GM12878 (cell line): Measurements from ENCODE around the gene RALGAPB. TPM values are rescaled to one million over a fixed set of nuclear protein-coding genes. Genes with fewer than 3 reads are reported as not detected.

Source experiments
- ATAC-seq: fragments of 200-7000 bp; cut with Tn5 transposase; 3 replicates; pipeline ENCODE4 v1.9.1; 2020; ENCODE audit warnings: mild to moderate bottlenecking, moderate library complexity
- BruUV-seq: library from RNA; stranded (reverse); fragments of 400-500 nt; replicated peaks from 2 replicates; lab custom pipeline; 2021; lab: Mats Ljungman, UMichigan
- CTCF ChIA-PET: fragments of 300-600 bp; sonication (Branson Sonifier 250); formaldehyde crosslinking; extraction: SDS; loops from one replicate; lab custom pipeline; 2021; ENCODE audit warnings: inconsistent platforms; lab: Yijun Ruan, JAX
- POLR2A ChIA-PET: fragments of 350-600 bp; formaldehyde crosslinking; extraction: SDS; loops from one replicate; lab custom pipeline; 2021; ENCODE audit warnings: inconsistent platforms; lab: Charles Lee
- RAD21 ChIA-PET: fragments of 300-600 bp; sonication (Branson Sonifier 250); formaldehyde crosslinking; loops from one replicate; lab custom pipeline; 2023; ENCODE audit warnings: antibody characterized with exemption; ENCODE audit not compliant: unreplicated experiment; lab: Charles Lee
- SMC1A ChIA-PET: fragments of 300-600 bp; sonication (Branson Sonifier 250); formaldehyde crosslinking; loops from one replicate; lab custom pipeline; 2023; ENCODE audit not compliant: unreplicated experiment, uncharacterized antibody; lab: Charles Lee
- DNase-seq: peaks from one replicate; pipeline ENCODE4 v3.0.0-alpha.2; 2011; ENCODE audit warnings: low read depth, low spot score
- FAIRE-seq: peaks from 3 replicates; lab custom pipeline; 2011; peaks lifted over from hg19 to GRCh38; lab: Jason Lieb, UNC
- H2AFZ ChIP-seq: 2 replicates; pipeline ENCODE4 v1.6.0; 2011; ENCODE audit warnings: low read depth, low read length, control low read depth; ENCODE audit not compliant: control insufficient read depth
- H3K27ac ChIP-seq: 2 replicates; pipeline ENCODE4 v1.5.1; 2011; ENCODE audit warnings: control low read depth; ENCODE audit not compliant: control insufficient read depth, insufficient read depth
- H3K27me3 ChIP-seq, 2 experiments: replicated peaks in 1 of 2; 2 replicates each; pipeline versions ENCODE4 v1.6.0 to v1.6.1; 2011; ENCODE audit warnings: low read length in 1 of 2; ENCODE audit not compliant: control insufficient read depth in 2 of 2, insufficient read depth in 2 of 2
- H3K36me3 ChIP-seq, 2 experiments: 2 replicates each; pipeline ENCODE4 v1.5.1; 2011; ENCODE audit warnings: low read length in 1 of 2; ENCODE audit not compliant: control insufficient read depth in 2 of 2, insufficient read depth in 2 of 2
- H3K4me1 ChIP-seq: 2 replicates; pipeline ENCODE4 v1.6.1; 2011; ENCODE audit warnings: mild to moderate bottlenecking, low read length, moderate library complexity, mixed read lengths; ENCODE audit not compliant: control insufficient read depth, insufficient read depth
- H3K4me2 ChIP-seq: 2 replicates; pipeline ENCODE4 v1.6.0; 2011; ENCODE audit warnings: control low read depth; ENCODE audit not compliant: control insufficient read depth, insufficient read depth
- H3K4me3 ChIP-seq: fragments of 200-600 bp; sonication (generic); 2 replicates; pipeline ENCODE4 v1.5.1; 2016
- H3K79me2 ChIP-seq: 2 replicates; pipeline ENCODE4 v1.6.0; 2011; ENCODE audit warnings: low read length; ENCODE audit not compliant: control insufficient read depth, insufficient read depth
- H3K9ac ChIP-seq: 2 replicates; pipeline ENCODE4 v1.8.0; 2011; ENCODE audit warnings: low read length, control low read depth, mixed read lengths; ENCODE audit not compliant: control insufficient read depth, insufficient read depth
- H3K9me3 ChIP-seq: replicated peaks from 3 replicates; pipeline ENCODE4 v1.5.1; 2011; ENCODE audit warnings: mild to moderate bottlenecking, low read length; ENCODE audit not compliant: control insufficient read depth, insufficient read depth
- H4K20me1 ChIP-seq: 2 replicates; pipeline ENCODE4 v1.6.0; 2011; ENCODE audit not compliant: control insufficient read depth, insufficient read depth
- BACH1 ChIP-seq: fragments of 450-650 bp; IDR thresholded peaks from 2 replicates; pipeline ENCODE4 v1.6.1; 2017; ENCODE audit warnings: mild to moderate bottlenecking, borderline replicate concordance
- BCL11A ChIP-seq: IDR thresholded peaks from 2 replicates; pipeline ENCODE4 v1.6.1; 2011; ENCODE audit warnings: low read depth, low read length
- CHD1 ChIP-seq: IDR thresholded peaks from 2 replicates; pipeline ENCODE4 v1.6.1; 2012; ENCODE audit warnings: low read depth, low read length, improper control_type of control experiment
- GATAD2B ChIP-seq: fragments of 450-650 bp; conservative IDR thresholded peaks from 2 replicates; pipeline ENCODE4 v1.6.1; 2017; ENCODE audit warnings: low read depth, mild to moderate bottlenecking, moderate library complexity
- IKZF2 ChIP-seq, 2 experiments: fragments of 450-650 bp; IDR thresholded peaks; 2 replicates each; pipeline ENCODE4 v1.6.1; 2017; ENCODE audit warnings: mild to moderate bottlenecking in 2 of 2, moderate library complexity in 2 of 2
- MTA2 ChIP-seq: fragments of 450-650 bp; IDR thresholded peaks from 2 replicates; pipeline ENCODE4 v1.6.1; 2016; ENCODE audit warnings: low read depth, mild to moderate bottlenecking, moderate library complexity
- NBN ChIP-seq: fragments of 450-650 bp; IDR thresholded peaks from 2 replicates; pipeline ENCODE4 v1.6.1; 2016
- SPI1 ChIP-seq: IDR thresholded peaks from 2 replicates; pipeline ENCODE4 v1.6.1; 2011; ENCODE audit warnings: low read depth, mild to moderate bottlenecking, low read length, moderate library complexity, borderline replicate concordance; ENCODE audit not compliant: insufficient read depth
- WGBS: methylation state at CpG from one replicate; pipeline ENCODE4 v1.1.6; 2016; ENCODE audit warnings: low lambda C conversion rate; ENCODE audit not compliant: insufficient replicate concordance, insufficient coverage; ENCODE audit errors: missing lambda C conversion rate; 5-methylcytosine and 5-hydroxymethylcytosine counted together
- in situ Hi-C: fragments of 300-500 bp; cut with MboI; formaldehyde crosslinking; loops from 9 replicates; pipeline ENCODE4 v1.14.3; 2018; ENCODE audit warnings: mixed read lengths
- intact Hi-C: fragments of 100-400 bp; cut with micrococcal nuclease; formaldehyde crosslinking; loops from one replicate; pipeline ENCODE4 v1.14.2; 2022; ENCODE audit not compliant: unreplicated experiment
- polyA plus RNA-seq, 11 experiments: library from polyadenylated mRNA; depleted of rRNA in 4 of 11; unstranded in 6 of 11; stranded (reverse) in 5 of 11; fragments of >200 nt; fragmentation: Nextera tagmentation in 4 of 11; fragmentation: Illumina TruSeq in 1 of 11; extraction: Ambion mirVana in 4 of 11; extraction: Trizol in 1 of 11; gene quantifications; 1 replicate in 1 of 11; 2 replicates in 10 of 11; pipeline versions ENCODE4 v1.2.1 to v1.2.3, GENCODE V29; 2011 to 2016; ENCODE audit warnings: inconsistent platforms in 2 of 11, missing spikeins in 2 of 11, low read depth in 1 of 11
- total RNA-seq, 4 experiments: library from RNA; depleted of rRNA in 3 of 4; stranded (reverse); fragments of >200 nt in 3 of 4; fragmentation: Illumina TruSeq in 1 of 4; extraction: Trizol in 1 of 4; gene quantifications; 2 replicates each; pipeline versions ENCODE4 v1.2.1 to v1.2.3, GENCODE V29; 2013 to 2021
- TF ChIP-seq, protein P1 (sequence below): IDR thresholded peaks from 2 replicates; pipeline ENCODE4 v1.6.1; 2011; ENCODE audit warnings: mild to moderate bottlenecking, low read depth, low read length, moderate library complexity; ENCODE audit not compliant: insufficient replicate concordance
- TF ChIP-seq, protein P2 (sequence below): fragments of 450-650 bp; IDR thresholded peaks from 2 replicates; pipeline ENCODE4 v1.6.1; 2016; ENCODE audit warnings: mild to moderate bottlenecking

The RALGAPB gene
- total and polyA plus RNA-seq, 10 of the 15 experiments (the other 5 are each of a cell fraction or from before 2014, with no cell fraction given): 3.7 to 23.2 (median 15.5) TPM

DNA sequence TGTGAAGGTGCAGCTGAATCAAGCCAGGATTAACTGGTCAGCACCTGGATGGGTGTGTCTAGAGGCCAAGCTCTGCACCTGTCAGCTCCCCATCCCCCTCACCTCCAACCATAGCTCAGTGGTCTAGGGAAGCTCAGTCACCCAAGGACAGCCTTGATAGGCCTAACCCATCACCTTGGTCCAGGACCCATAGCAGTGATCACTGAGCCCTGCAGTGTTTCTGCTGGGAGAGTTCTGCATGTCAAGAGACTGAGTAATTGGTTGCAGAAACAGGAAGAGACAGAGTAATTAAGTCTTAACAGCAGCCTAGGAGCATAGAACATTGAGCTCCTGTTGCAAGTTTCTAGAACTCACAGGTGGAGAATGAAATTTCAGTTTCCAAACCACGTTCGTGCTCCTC lies 18.7 kb upstream of the RALGAPB start:
- TF ChIP-seq SPI1: no peak; the same call in 1 of the 2 replicates
- TF ChIP-seq, protein P1, sequence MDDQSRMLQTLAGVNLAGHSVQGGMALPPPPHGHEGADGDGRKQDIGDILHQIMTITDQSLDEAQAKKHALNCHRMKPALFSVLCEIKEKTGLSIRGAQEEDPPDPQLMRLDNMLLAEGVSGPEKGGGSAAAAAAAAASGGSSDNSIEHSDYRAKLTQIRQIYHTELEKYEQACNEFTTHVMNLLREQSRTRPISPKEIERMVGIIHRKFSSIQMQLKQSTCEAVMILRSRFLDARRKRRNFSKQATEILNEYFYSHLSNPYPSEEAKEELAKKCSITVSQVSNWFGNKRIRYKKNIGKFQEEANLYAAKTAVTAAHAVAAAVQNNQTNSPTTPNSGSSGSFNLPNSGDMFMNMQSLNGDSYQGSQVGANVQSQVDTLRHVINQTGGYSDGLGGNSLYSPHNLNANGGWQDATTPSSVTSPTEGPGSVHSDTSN: peak; percentile 56
- TF ChIP-seq IKZF2 (IDR thresholded peaks at IDR 0.05): peak; percentile 40 to 47; a peak in 2 of 4 replicates
- no peak for TF ChIP-seq CHD1
- TF ChIP-seq BACH1: no peak
- 0 out of 2 replicates have a peak, but pooled peaks have one; percentile 17 for TF ChIP-seq NBN
- TF ChIP-seq, protein P2, sequence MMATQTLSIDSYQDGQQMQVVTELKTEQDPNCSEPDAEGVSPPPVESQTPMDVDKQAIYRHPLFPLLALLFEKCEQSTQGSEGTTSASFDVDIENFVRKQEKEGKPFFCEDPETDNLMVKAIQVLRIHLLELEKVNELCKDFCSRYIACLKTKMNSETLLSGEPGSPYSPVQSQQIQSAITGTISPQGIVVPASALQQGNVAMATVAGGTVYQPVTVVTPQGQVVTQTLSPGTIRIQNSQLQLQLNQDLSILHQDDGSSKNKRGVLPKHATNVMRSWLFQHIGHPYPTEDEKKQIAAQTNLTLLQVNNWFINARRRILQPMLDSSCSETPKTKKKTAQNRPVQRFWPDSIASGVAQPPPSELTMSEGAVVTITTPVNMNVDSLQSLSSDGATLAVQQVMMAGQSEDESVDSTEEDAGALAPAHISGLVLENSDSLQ: peak; percentile 71; the same call in 1 of the 2 replicates
- peak; percentile 74 for TF ChIP-seq MTA2
- TF ChIP-seq GATAD2B: no peak
- peak; percentile 36; the same call in 1 of the 2 replicates for TF ChIP-seq BCL11A
- ChIA-PET RAD21 (interaction anchor here (0.9 to 2.9 kb wide), 3 partner anchors 19 to 23 kb away, joined by 3 to 9 read pairs (median 3); partner anchors contain the start of genes RALGAPB and SNHG17), CTCF (interaction anchor here (0.7 to 2.3 kb wide), 3 partner anchors 19 to 36 kb away, joined by 3 to 17 read pairs (median 3); partner anchors contain the start of genes RALGAPB and SNHG17), POLR2A (no interaction called here), SMC1A (interaction anchor here (1.0 kb wide), 1 partner anchor 19 kb away, joined by 5 read pairs; the partner anchor contains the start of gene RALGAPB)
- Histone ChIP-seq H3K36me3 (peaks cover 0 to 15% of the 10 kb centered on the region in 2 experiments; a peak in 1 of 4 replicates), H2AFZ (peak overlapping the region; percentile 30; the same call in 1 of the 2 replicates), H4K20me1 (no peaks in the 10 kb centered on the region), H3K27me3 (no peaks in the 10 kb centered on the region), H3K79me2 (no peaks in the 10 kb centered on the region), H3K9me3 (no peaks in the 10 kb centered on the region), H3K27ac (no peak overlapping the region), H3K9ac (no peak overlapping the region), H3K4me1 (peaks cover 16% of the 10 kb centered on the region), H3K4me2 (peak overlapping the region; percentile 82), H3K4me3 (no peak overlapping the region)
- ATAC-seq: peak; percentile 96
- DNase-seq: peak; percentile 57
- 4% methylated on average over 2 of the region's 2 CpGs for WGBS
- in situ Hi-C loops: no loop called here
- intact Hi-C loops: no loop called here
- no TSS peak for BruUV-seq
- FAIRE-seq: peak; percentile 93
